Astrocyte (in vitro differentiated cells and primary cell): ENCODE results near the gene SLIT3. TPM values are rescaled to one million over a fixed set of nuclear protein-coding genes. Genes with fewer than 3 reads are reported as not detected.

Experiments
- DNase-seq: peaks from one replicate; pipeline ENCODE4 v3.0.0-alpha.2; 2010; ENCODE audit warnings: low read depth
- FAIRE-seq: peaks from 2 replicates; lab custom pipeline; 2011; peaks lifted over from hg19 to GRCh38; lab: Jason Lieb, UNC
- H2AFZ ChIP-seq: 2 replicates; pipeline ENCODE4 v1.6.0; 2012; ENCODE audit warnings: low read depth, low read length, inconsistent platforms
- H3K27ac ChIP-seq: 2 replicates; pipeline ENCODE4 v1.5.1; 2011; ENCODE audit warnings: low read depth, low read length, inconsistent platforms
- H3K27me3 ChIP-seq: 2 replicates; pipeline ENCODE4 v1.6.0; 2011; ENCODE audit warnings: low read length, inconsistent platforms; ENCODE audit not compliant: insufficient read depth
- H3K36me3 ChIP-seq: 2 replicates; pipeline ENCODE4 v1.5.1; 2011; ENCODE audit warnings: low read length, inconsistent platforms; ENCODE audit not compliant: insufficient read depth
- H3K4me1 ChIP-seq: 2 replicates; pipeline ENCODE4 v1.5.1; 2011; ENCODE audit warnings: low read length, inconsistent platforms; ENCODE audit not compliant: insufficient read depth
- H3K4me2 ChIP-seq: 2 replicates; pipeline ENCODE4 v1.6.0; 2012; ENCODE audit warnings: low read length, inconsistent platforms
- H3K4me3 ChIP-seq: 2 replicates; pipeline ENCODE4 v1.5.1; 2011; ENCODE audit warnings: low read depth, mild to moderate bottlenecking, low read length, inconsistent platforms; ENCODE audit not compliant: insufficient read depth
- H3K79me2 ChIP-seq: 2 replicates; pipeline ENCODE4 v1.6.0; 2012; ENCODE audit warnings: mild to moderate bottlenecking, low read length, inconsistent platforms; ENCODE audit not compliant: insufficient read depth
- H3K9ac ChIP-seq: 2 replicates; pipeline ENCODE4 v1.6.0; 2012; ENCODE audit warnings: mild to moderate bottlenecking, low read length, inconsistent platforms
- H3K9me3 ChIP-seq: 2 replicates; pipeline ENCODE4 v1.5.1; 2012; ENCODE audit warnings: low read depth, mild to moderate bottlenecking, low read length, inconsistent platforms; ENCODE audit not compliant: insufficient read depth
- H4K20me1 ChIP-seq: 2 replicates; pipeline ENCODE4 v1.6.0; 2012; ENCODE audit warnings: low read length, inconsistent platforms; ENCODE audit not compliant: insufficient read depth
- H3K27ac Mint-ChIP-seq: one replicate; pipeline ENCODE4 v1.8.0; 2021; ENCODE audit warnings: mild to moderate bottlenecking, mixed read lengths; ENCODE audit not compliant: unreplicated experiment
- H3K27me3 Mint-ChIP-seq: one replicate; pipeline ENCODE4 v1.8.0; 2021; ENCODE audit warnings: low read depth, mixed read lengths; ENCODE audit not compliant: unreplicated experiment
- H3K36me3 Mint-ChIP-seq: one replicate; pipeline ENCODE4 v1.8.0; 2021; ENCODE audit warnings: low read depth, mixed read lengths; ENCODE audit not compliant: unreplicated experiment
- H3K4me1 Mint-ChIP-seq: one replicate; pipeline ENCODE4 v1.8.0; 2021; ENCODE audit warnings: low read depth, mixed read lengths; ENCODE audit not compliant: unreplicated experiment
- H3K4me3 Mint-ChIP-seq: one replicate; pipeline ENCODE4 v1.8.0; 2021; ENCODE audit warnings: mild to moderate bottlenecking, moderate library complexity, mixed read lengths; ENCODE audit not compliant: unreplicated experiment
- H3K9me3 Mint-ChIP-seq: one replicate; pipeline ENCODE4 v1.8.0; 2021; ENCODE audit warnings: mild to moderate bottlenecking, mixed read lengths; ENCODE audit not compliant: unreplicated experiment
- EZH2 ChIP-seq: IDR thresholded peaks from 2 replicates; pipeline ENCODE4 v1.6.1; 2012; ENCODE audit warnings: mild to moderate bottlenecking, low read length, inconsistent platforms; ENCODE audit not compliant: insufficient read depth
- total RNA-seq: library from RNA; stranded (reverse); gene quantifications from 2 replicates; pipeline ENCODE4 v1.2.1, GENCODE V29; 2021
- TF ChIP-seq, protein P1 (sequence below): IDR thresholded peaks from 2 replicates; pipeline ENCODE4 v1.5.1; 2011; ENCODE audit warnings: low read depth, mild to moderate bottlenecking, inconsistent platforms, low read length, moderate library complexity; ENCODE audit not compliant: insufficient read depth

Gene SLIT3
- total RNA-seq, 1 donor from 2014 or later, result 20.7 TPM

DNA sequence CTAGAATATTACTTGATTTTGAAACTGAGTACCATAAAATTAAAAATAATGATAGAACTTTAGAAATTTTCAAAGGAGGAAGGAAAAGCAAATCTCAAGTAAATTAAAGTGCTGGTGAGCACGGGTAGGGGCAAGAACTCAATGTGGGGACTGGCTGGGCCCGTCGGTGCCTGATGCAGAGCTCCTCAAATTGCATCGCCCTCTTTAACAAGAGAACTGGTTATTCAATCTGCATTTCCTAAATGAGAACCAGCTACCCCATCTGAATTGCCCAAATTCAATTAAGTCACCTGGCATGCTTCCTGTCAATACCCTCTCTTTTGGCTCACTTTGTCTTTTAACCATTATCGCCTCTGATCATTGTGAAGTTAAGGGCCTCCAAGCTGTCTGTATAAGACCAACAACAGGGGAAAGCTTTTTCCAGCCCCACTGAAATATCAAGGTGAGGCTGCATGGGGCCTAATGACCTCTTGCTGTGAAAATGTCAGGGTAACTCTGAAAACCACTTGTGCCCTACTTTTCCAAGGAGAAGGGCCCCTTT lies 316.7 kb downstream of the SLIT3 start:
- Histone ChIP-seq H3K9me3 (no peaks in the 10 kb centered on the region), H3K27ac (no peak overlapping the region), H3K4me2 (no peak overlapping the region), H3K79me2 (no peaks in the 10 kb centered on the region), H3K4me1 (no peaks in the 10 kb centered on the region), H2AFZ (no peak overlapping the region), H3K27me3 (peaks cover 2% of the 10 kb centered on the region), H3K36me3 (no peaks in the 10 kb centered on the region), H3K9ac (no peak overlapping the region), H3K4me3 (no peak overlapping the region), H4K20me1 (no peaks in the 10 kb centered on the region)
- peaks cover 4% of the 10 kb centered on the region for H3K4me1 Mint-ChIP-seq
- TF ChIP-seq, protein P1, sequence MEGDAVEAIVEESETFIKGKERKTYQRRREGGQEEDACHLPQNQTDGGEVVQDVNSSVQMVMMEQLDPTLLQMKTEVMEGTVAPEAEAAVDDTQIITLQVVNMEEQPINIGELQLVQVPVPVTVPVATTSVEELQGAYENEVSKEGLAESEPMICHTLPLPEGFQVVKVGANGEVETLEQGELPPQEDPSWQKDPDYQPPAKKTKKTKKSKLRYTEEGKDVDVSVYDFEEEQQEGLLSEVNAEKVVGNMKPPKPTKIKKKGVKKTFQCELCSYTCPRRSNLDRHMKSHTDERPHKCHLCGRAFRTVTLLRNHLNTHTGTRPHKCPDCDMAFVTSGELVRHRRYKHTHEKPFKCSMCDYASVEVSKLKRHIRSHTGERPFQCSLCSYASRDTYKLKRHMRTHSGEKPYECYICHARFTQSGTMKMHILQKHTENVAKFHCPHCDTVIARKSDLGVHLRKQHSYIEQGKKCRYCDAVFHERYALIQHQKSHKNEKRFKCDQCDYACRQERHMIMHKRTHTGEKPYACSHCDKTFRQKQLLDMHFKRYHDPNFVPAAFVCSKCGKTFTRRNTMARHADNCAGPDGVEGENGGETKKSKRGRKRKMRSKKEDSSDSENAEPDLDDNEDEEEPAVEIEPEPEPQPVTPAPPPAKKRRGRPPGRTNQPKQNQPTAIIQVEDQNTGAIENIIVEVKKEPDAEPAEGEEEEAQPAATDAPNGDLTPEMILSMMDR, result no peak
- no peak for TF ChIP-seq EZH2
- no peaks in the 10 kb centered on the region for H3K36me3 Mint-ChIP-seq
- DNase-seq (no peak), FAIRE-seq (no peak)
- no peak overlapping the region for H3K27ac Mint-ChIP-seq
- H3K27me3 Mint-ChIP-seq, result peaks cover 18% of the 10 kb centered on the region
- H3K4me3 Mint-ChIP-seq, result no peak overlapping the region
- H3K9me3 Mint-ChIP-seq, result no peaks in the 10 kb centered on the region

- Mint-ChIP-seq H3K36me3 (peaks cover 2% of the 10 kb centered on the region), H3K27ac (no peak overlapping the region), H3K4me1 (peaks cover 18% of the 10 kb centered on the region), H3K4me3 (no peak overlapping the region), H3K9me3 (no peaks in the 10 kb centered on the region), H3K27me3 (peaks cover 2% of the 10 kb centered on the region)
- Histone ChIP-seq H3K36me3 (no peaks in the 10 kb centered on the region), H3K9ac (no peak overlapping the region), H3K27ac (no peak overlapping the region), H3K79me2 (no peaks in the 10 kb centered on the region), H2AFZ (no peak overlapping the region), H3K4me1 (peaks cover 3% of the 10 kb centered on the region), H3K9me3 (no peaks in the 10 kb centered on the region), H3K4me3 (no peak overlapping the region), H4K20me1 (no peaks in the 10 kb centered on the region), H3K4me2 (no peak overlapping the region), H3K27me3 (no peaks in the 10 kb centered on the region)
- no peak for FAIRE-seq
- no peak for DNase-seq
- TF ChIP-seq, protein P1, result no peak
- TF ChIP-seq EZH2, result no peak
These were observed 321.8 kb downstream of the SLIT3 start for GRCh38 chr5:168979135-168979534.

GRCh38 chr5:168978500-168978899 lies 322.4 kb downstream of the SLIT3 start:
- Histone ChIP-seq H3K27me3 (no peaks in the 10 kb centered on the region), H3K79me2 (no peaks in the 10 kb centered on the region), H3K4me1 (peaks cover 4% of the 10 kb centered on the region), H3K36me3 (no peaks in the 10 kb centered on the region), H3K9me3 (no peaks in the 10 kb centered on the region), H3K4me3 (no peak overlapping the region), H3K4me2 (no peak overlapping the region), H3K9ac (no peak overlapping the region), H2AFZ (no peak overlapping the region), H3K27ac (no peak overlapping the region), H4K20me1 (no peaks in the 10 kb centered on the region)
- peaks cover 2% of the 10 kb centered on the region for H3K36me3 Mint-ChIP-seq
- TF ChIP-seq, protein P1, result no peak
- TF ChIP-seq EZH2, result no peak
- DNase-seq (no peak), FAIRE-seq (no peak)
- no peaks in the 10 kb centered on the region for H3K9me3 Mint-ChIP-seq
- H3K27me3 Mint-ChIP-seq, result peaks cover 2% of the 10 kb centered on the region
- no peak overlapping the region for H3K27ac Mint-ChIP-seq
- H3K4me3 Mint-ChIP-seq, result no peak overlapping the region
- peaks cover 21% of the 10 kb centered on the region for H3K4me1 Mint-ChIP-seq
